GM18520 (cell line): ENCODE data around the gene LRRIQ4.

ENCODE experiments used
- ATAC-seq: cut with Tn5 transposase; IDR thresholded peaks from one replicate; pipeline ENCODE4 v1.9.1; 2021; ENCODE audit not compliant: unreplicated experiment

The LRRIQ4 gene

GRCh38 chr3:169812332-169813235 lies at the start of gene LRRIQ4, which contains the start of gene LRRC34:
TSS of gene LRRIQ4 (plus strand) at chr3:169812870. CDS start at chr3:169821922, 9,052 bp downstream.
TSS of gene LRRC34 (minus strand) at chr3:169812904. CDS start at chr3:169812548, 356 bp downstream.
- peak; percentile 54 for ATAC-seq

DNA sequence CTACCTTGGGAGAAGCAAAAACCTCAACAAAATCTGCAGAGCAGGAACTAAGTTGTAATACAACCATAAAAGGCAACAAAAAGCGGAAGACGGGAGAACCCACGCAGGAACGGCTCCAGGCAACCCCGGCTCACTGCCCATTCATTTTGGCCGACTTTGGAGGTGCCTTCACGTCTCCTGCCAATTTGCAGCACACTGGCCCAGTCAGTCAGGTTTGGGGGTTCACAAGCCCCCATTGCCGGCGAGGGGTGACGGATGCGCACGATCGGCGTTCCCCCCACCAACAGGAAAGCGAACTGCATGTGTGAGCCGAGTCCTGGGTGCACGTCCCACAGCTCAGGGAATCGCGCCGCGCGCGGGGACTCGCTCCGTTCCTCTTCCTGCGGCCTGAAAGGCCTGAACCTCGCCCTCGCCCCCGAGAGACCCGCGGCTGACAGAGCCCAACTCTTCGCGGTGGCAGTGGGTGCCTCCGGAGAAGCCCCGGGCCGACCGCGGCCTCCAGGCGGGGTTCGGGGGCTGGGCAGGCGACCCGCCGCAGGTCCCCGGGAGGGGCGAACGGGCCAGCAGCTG lies 48.3 kb upstream of the LRRIQ4 start:
- ATAC-seq, result peak; percentile 15

- ATAC-seq, result peak; percentile 71
Measured at GRCh38 chr3:169764882-169765612, 47.6 kb upstream of the LRRIQ4 start, which contains the start of gene TERC. TSS of gene TERC (minus strand) at chr3:169765060.

DNA sequence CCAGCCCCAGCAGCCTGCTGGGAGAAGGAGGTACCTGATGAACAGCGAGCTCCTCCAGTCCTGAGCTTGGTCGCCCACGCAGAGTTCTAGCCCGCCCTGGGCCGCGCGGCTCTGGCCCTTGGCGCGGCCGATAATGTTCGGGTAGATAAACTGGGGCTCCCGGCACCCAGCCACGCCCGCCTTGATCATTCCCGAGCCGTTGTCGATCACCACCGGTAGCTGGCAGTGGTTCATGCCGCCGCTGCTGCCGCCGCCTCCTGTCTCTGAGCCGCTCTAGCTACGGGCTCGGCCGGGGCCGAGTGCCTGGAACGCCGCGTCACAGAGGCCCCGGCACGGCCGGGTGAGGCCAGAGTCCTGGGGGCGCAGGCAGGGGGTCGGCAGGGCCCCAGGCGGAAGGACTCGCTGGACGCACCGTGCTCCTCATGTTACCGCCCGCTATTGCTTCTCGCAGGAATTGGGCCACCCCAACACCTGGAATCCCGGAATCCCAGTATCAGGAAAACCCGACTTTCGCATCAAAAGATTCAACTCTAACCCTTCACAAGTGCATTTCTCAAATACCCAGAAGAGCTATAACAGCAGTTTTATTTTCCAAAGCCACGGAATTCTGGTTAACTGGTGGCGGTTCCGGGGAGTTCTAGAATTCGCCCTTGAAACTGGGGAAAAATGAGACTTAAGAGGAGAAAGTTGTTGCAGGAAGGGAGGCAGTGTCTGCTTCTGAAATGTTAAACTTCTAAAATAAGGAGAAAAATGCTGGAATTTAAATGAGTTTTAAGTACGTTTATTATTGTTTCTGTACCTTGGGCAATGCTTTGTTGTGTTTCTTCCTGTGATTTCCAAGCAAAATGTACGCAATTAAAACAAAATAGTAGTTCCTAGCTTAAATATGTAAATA lies 43.1 kb upstream of the LRRIQ4 start, which contains the start of gene ACTRT3:
ACTRT3 (minus strand) TSS at position 275 of the 895 bp plus-strand sequence; CDS start at position 234, 41 bp downstream.
- no peak for ATAC-seq

DNA sequence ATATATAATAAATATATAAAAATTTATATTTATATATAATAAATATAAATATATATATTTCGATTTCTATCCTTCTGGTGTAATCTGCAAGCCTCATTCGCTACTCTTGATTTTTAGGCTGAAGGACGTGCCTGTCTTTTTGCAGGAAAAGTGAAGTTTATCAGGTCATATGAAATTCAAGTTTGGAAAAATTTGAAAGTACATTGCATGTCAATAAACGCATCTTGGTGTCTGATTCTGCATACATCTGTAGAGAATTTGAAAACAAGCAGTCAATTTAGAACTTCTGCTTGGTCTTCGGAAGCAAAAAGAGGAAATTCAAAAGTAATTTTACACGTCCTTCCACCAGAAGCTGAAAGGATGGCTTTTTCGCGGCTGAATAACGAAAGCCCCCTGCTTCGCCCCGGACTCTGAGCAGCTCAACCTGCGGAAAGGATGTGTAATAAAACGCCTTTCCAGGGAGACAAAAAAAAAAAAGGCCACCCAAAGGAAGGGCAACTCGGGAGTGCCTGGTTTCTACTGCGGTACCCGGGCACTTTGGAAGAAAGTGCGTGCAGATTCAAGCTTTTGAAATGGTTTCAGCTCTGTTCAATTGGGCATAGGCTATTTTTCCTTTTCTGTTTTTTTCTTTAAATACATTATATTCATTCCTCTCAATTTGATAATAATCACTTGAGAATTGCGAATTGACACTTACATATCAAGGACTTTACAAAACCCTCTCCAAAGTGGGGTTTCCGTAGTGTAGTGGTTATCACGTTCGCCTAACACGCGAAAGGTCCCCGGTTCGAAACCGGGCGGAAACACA lies 41.0 kb upstream of the LRRIQ4 start:
- peak; percentile 21 for ATAC-seq

GRCh38 chr3:169772305-169772896 lies 40.3 kb upstream of the LRRIQ4 start:
- ATAC-seq, result peak; percentile 3

DNA sequence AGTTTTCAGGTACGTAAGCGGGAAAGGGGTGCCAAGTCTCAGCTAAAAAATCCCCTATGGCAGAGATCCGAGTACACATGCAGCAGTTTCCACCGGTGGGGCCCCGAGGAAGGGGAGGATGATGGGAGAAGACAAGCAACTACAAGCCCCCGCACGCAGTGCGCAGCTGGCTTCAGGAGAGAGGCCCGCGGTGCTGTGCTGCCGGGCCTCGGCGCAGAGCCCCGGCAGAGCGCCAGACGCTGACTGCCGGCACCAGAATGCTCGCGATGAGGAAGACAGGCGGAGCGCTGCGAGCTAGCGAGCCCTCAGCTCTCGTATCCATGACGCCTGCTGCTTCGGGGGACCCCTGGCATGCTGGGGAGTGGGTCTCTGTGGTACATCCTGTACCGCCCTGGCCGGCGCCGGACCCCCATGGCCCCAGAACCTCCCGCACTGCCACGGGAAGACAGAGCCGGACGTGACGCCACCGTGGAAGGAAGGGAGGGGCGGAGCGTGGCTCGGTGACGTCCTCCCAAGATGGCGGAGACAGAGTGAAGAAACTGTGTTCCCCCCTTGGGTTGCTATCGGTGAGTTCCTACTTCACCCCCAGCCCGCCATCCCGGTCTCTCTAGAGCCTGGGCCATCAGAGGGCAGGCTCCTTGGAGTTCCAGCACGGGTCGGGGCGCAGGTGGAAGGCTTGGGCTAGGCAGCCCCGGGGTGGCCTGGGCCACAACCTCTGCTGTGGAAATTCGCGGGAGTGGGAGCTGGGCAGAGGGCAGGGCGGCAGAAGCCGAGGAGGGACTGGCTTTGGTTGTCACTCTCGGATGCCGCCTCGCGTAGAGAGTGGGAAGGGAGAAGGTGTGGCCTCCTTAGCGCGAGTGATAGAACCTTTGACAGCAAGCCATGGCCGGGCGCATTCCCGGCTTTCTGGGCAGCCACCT lies 39.5 kb upstream of the LRRIQ4 start, which contains the start of gene MYNN:
MYNN (plus strand) TSS at position 500 of the 920 bp plus-strand sequence. CDS start 900 bp downstream, outside the sequence.
- ATAC-seq, result peak; percentile 77

DNA sequence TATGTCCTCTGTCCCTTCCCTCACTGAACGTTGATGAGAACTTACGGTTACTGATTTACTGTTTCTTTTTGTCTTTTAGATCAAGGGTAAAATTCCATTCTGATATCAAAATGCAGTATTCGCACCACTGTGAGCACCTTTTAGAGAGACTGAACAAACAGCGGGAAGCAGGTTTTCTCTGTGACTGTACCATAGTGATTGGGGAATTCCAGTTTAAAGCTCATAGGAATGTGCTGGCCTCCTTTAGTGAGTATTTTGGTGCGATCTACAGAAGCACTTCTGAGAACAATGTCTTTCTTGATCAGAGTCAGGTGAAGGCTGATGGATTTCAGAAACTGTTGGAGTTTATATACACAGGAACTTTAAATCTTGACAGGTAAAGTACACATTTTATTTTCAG lies 38.5 kb upstream of the LRRIQ4 start:
- ATAC-seq, result no peak

DNA sequence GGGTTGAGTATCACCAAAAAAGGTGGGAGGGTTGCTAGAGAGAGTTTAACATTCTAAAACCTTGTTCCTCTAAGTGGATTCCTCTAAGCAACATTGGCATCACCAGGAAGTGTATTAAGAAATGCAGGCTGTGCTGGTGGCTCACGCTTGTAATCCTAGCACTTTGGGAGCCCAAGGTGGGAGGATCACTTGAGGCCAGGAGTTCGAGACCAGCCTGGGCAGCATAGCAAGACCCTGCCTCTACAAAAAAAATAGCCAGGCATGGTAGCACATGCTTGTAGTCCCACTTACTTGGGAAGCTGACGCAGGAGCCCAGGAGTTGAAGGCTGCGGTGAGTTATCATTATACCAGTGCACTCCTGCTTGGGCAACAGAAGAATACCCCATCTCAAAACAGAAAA lies 34.8 kb upstream of the LRRIQ4 start:
- no peak for ATAC-seq

DNA sequence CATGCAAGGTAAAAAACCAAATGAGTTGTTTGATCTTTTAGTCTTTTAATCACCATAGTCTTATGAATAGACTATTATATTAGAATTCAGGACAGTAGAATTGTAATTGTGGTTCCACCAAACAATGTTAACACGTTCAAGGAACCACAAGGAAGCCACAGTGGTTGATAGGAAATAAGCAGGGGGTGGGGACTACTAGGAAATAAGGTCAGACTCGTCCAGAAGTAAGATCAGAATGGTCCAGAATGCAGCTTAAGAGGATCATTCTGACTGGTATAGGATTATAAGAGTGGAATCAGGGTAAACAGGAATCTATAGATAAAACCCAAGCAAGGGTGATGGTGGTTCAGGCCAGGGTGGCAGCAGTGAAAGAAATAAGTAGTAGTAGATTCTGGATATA lies 31.9 kb upstream of the LRRIQ4 start:
- ATAC-seq, result no peak

GRCh38 chr3:169781209-169781855 lies 31.3 kb upstream of the LRRIQ4 start:
- ATAC-seq, result no peak

- no peak for ATAC-seq
Measured at GRCh38 chr3:169787120-169787519, 25.6 kb upstream of the LRRIQ4 start.

- no peak for ATAC-seq
Measured at GRCh38 chr3:169787791-169788190, 24.9 kb upstream of the LRRIQ4 start.

DNA sequence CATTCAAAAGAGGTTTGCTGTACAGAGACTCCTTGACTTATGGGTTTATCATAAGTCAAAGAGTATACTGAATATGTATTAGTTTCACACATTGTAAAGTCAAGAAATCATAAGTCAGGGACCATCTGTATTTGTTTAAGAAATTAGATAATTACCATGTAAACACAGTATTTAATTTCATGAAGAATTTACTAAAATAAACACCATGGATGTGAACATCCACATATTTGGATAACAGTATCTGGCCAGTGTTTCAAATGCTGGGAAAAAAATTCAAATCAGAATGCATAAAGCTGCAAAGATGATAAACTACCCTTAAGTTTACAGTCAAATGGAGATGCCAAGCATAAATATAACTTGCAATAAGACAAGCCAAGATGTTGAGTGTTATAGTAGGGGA lies 22.5 kb upstream of the LRRIQ4 start:
- no peak for ATAC-seq

DNA sequence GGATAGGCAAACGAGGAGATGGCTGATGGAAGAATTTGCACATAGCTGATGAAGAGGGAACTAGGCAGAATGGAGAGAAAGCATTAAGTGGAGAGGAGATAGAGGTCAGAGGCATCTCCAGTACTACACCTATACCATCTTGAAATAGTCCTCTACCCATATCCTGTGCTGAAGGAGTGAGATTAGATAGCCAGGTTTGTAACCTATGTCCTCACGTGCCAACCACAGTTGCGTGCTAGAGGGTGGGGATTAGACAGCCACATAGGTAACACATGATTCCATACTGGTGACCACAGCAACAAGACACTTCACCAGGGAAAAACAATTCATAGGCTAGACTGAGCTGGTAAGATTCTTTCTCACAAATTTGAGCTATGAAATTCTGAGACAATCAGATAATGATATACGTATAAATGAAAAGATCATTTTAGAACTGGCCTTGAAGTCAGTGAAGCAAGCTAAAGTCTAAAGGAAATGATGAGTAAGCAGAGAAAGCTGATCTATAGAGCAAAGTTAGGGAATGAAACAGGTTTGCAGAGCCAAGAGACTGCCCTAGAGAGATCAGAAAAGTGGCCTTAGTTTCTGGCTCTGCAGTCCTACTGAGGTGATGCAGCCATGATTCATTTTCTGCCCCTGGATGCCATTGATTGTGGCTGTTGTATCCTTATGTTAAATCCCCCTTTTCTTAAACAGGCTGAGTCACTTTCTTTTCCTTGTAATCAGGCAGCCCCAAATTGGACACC lies 21.8 kb upstream of the LRRIQ4 start:
- no peak for ATAC-seq

GRCh38 chr3:169792359-169792758 lies 20.3 kb upstream of the LRRIQ4 start:
- ATAC-seq, result no peak

GRCh38 chr3:169804681-169805080 lies 8.0 kb upstream of the LRRIQ4 start:
- ATAC-seq, result no peak
